Neutrophil (primary cell): ENCODE measurements around the gene YWHAG.

Source experiments
- H3K27ac ChIP-seq: fragments of 200-600 bp; sonication (generic); 2 replicates; pipeline ENCODE4 v1.5.1; 2016; ENCODE audit warnings: mild to moderate bottlenecking, moderate library complexity
- H3K27me3 ChIP-seq: fragments of 200-600 bp; sonication (generic); 2 replicates; pipeline ENCODE4 v1.6.0; 2016; ENCODE audit warnings: mild to moderate bottlenecking
- H3K36me3 ChIP-seq: fragments of 200-600 bp; sonication (generic); 2 replicates; pipeline ENCODE4 v1.5.1; 2017
- H3K4me1 ChIP-seq, 2 experiments: fragments of 200-600 bp in 1 of 2; sonication (generic) in 1 of 2; 1 replicate in 1 of 2; 2 replicates in 1 of 2; pipeline versions ENCODE4 v1.5.1 to v1.6.1; 2013 to 2016; ENCODE audit warnings: low read depth in 1 of 2, low read length in 1 of 2, mild to moderate bottlenecking in 1 of 2, moderate library complexity in 1 of 2; ENCODE audit not compliant: control insufficient read depth in 1 of 2, insufficient read depth in 1 of 2
- H3K4me3 ChIP-seq, 2 experiments: fragments of 200-600 bp in 1 of 2; sonication (generic) in 1 of 2; 1 replicate in 1 of 2; 2 replicates in 1 of 2; pipeline ENCODE4 v1.5.1; 2013 to 2016; ENCODE audit warnings: low read depth in 1 of 2, low read length in 1 of 2, mild to moderate bottlenecking in 1 of 2, moderate library complexity in 1 of 2
- H3K9me3 ChIP-seq: fragments of 200-600 bp; sonication (generic); 2 replicates; pipeline ENCODE4 v1.5.1; 2016
- TF ChIP-seq, protein P1 (sequence below): fragments of 200-600 bp; sonication (generic); IDR thresholded peaks from 2 replicates; pipeline ENCODE4 v1.5.1; 2016; ENCODE audit warnings: antibody characterized with exemption

The YWHAG gene

DNA sequence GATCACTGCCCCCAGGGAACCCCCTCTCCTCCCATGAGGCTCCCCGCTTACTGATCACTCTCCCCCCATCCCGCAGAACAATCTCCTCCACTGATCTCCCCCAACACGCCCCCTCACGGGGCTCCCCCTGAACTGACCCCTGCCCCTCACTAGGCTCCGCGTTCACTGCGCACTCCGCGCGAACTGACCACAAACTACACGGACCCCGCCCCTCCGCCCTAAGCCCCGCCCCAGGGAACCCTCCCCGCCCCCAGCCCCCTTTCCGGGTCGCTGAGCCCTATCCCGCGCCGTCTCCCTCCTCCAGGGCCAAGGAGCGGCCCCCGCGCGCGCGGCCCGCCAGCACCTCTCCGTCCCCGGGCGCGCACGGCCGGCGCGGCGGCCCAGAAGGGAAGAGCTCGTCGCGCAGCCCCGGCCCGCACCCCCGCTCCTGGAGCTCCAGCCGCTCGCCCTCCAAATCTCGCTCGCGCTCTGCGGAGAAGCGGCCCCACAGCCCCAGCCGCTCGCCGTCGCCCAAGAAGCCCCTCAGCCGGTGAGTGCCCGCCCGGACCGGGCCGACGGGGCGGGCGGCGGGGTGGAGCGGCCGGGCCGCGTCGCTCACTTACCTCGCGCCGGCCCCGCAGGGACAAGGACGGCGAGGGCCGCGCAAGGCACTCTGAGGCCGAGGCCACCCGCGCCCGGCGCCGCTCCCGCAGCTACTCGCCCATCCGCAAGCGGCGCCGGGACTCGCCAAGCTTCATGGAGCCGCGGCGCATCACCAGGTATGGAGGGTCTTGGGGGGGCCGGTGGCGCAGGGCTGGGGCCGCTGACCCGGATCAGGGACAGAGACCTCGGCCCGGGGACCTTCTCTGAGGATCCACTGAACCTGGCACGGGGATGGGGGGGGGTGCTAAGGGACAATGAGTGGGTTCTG is 76.2 kb downstream of the YWHAG start:
- Histone ChIP-seq H3K36me3 (no peaks in the 10 kb centered on the region), H3K4me3 (no peak overlapping the region), H3K9me3 (no peaks in the 10 kb centered on the region), H3K27me3 (peaks cover 90% of the 10 kb centered on the region), H3K27ac (no peak overlapping the region), H3K4me1 (peaks cover 4 to 14% of the 10 kb centered on the region in 2 experiments)
- TF ChIP-seq, protein P1, sequence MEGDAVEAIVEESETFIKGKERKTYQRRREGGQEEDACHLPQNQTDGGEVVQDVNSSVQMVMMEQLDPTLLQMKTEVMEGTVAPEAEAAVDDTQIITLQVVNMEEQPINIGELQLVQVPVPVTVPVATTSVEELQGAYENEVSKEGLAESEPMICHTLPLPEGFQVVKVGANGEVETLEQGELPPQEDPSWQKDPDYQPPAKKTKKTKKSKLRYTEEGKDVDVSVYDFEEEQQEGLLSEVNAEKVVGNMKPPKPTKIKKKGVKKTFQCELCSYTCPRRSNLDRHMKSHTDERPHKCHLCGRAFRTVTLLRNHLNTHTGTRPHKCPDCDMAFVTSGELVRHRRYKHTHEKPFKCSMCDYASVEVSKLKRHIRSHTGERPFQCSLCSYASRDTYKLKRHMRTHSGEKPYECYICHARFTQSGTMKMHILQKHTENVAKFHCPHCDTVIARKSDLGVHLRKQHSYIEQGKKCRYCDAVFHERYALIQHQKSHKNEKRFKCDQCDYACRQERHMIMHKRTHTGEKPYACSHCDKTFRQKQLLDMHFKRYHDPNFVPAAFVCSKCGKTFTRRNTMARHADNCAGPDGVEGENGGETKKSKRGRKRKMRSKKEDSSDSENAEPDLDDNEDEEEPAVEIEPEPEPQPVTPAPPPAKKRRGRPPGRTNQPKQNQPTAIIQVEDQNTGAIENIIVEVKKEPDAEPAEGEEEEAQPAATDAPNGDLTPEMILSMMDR, result no peak

GRCh38 chr7:76281706-76282343 is 77.0 kb downstream of the YWHAG start:
- TF ChIP-seq, protein P1, result no peak
- peaks cover 4 to 14% of the 10 kb centered on the region in 2 experiments for H3K4me1 ChIP-seq
- H3K9me3 ChIP-seq, result no peaks in the 10 kb centered on the region
- H3K27me3 ChIP-seq, result peaks cover 97% of the 10 kb centered on the region
- H3K4me3 ChIP-seq, result no peak overlapping the region
- H3K36me3 ChIP-seq, result no peaks in the 10 kb centered on the region
- no peak overlapping the region for H3K27ac ChIP-seq

- Histone ChIP-seq H3K4me1 (peaks cover 4 to 14% of the 10 kb centered on the region in 2 experiments), H3K4me3 (no peak overlapping the region), H3K27ac (no peak overlapping the region), H3K36me3 (no peaks in the 10 kb centered on the region), H3K27me3 (peaks cover 98% of the 10 kb centered on the region), H3K9me3 (no peaks in the 10 kb centered on the region)
- TF ChIP-seq, protein P1, result no peak
Measured at GRCh38 chr7:76281006-76281705, 77.6 kb downstream of the YWHAG start.

DNA sequence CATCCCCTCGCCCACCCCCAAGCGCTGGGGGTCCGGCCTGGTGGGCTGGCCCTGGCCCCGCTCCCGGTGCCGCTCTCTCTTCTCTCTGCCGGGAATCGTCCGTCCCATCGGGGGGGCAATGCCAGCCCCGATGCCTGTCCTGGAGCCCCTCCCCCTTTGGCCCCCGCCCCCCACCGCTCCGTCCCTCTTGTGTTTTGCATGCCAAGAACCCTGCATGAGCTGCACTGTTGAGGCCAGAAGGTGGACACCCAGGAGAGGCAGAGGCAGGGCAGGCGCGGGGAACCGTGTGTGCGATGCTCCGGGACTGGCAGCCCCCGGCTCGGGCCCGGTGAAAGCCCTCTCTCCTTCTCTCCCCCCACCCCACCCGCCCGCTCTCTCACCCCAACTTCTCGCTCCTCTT is 78.4 kb downstream of the YWHAG start:
- H3K27ac ChIP-seq, result no peak overlapping the region
- no peaks in the 10 kb centered on the region for H3K36me3 ChIP-seq
- no peak overlapping the region for H3K4me3 ChIP-seq
- H3K4me1 ChIP-seq, result peaks cover 4 to 14% of the 10 kb centered on the region in 2 experiments
- H3K9me3 ChIP-seq, result no peaks in the 10 kb centered on the region
- peaks cover 92% of the 10 kb centered on the region for H3K27me3 ChIP-seq
- TF ChIP-seq, protein P1, result no peak

- Histone ChIP-seq H3K9me3 (no peaks in the 10 kb centered on the region), H3K27ac (no peak overlapping the region), H3K36me3 (no peaks in the 10 kb centered on the region), H3K27me3 (peaks cover 83% of the 10 kb centered on the region), H3K4me3 (no peak overlapping the region), H3K4me1 (peaks cover 4 to 14% of the 10 kb centered on the region in 2 experiments)
- TF ChIP-seq, protein P1, result no peak
Measured at GRCh38 chr7:76278540-76278939, 80.3 kb downstream of the YWHAG start.
